ENCODE data around the gene ZNF667.

Gene ZNF667

DNA sequence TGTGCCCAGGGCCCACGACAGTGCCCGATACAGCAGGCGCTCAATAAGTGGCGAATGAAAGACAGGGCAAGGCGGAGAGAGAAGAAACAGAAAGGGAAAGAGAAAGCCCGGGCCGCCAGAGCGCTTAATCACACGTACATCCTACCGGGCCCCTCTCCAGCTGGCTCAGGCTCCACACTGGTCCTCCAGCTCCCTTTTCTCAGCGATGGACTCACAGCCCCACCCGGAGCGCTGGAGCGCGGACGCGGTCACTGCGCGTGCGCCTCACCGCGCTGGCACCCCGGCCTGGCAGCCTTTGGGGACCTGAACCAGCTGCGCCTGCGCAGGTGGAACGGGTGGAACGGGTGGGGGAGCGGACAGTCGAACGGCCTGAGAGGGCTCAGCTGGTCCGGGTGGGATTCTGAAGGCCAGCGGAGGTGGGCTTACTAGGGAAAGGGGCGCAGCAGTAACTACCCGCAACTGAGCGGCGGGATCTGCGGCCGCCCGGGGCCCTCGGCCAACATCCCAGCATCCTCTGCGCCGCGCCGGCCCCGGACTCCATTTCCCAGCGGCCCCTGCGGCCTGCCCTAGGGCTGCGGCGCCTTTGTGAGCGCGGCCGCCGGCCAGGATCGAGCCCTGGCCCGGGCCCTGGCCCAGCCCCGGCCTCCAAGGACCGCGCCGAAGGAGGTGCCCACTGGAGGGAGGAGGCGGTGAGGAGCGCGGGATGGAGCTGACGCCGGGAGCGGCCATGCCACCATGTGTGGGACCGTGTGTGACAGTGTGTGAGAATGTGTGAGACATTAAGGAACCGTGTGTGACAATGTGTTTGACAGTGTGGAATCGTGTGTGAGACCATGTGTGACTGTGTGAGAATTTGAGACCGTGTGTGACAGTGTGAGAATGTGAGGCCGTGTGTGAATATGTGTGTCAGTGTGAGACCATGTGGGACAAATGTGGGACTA, 73.1 kb downstream of the ZNF667 start, which contains the start of gene ZNF583 (continued):
- TF ChIP-seq, protein P1, sequence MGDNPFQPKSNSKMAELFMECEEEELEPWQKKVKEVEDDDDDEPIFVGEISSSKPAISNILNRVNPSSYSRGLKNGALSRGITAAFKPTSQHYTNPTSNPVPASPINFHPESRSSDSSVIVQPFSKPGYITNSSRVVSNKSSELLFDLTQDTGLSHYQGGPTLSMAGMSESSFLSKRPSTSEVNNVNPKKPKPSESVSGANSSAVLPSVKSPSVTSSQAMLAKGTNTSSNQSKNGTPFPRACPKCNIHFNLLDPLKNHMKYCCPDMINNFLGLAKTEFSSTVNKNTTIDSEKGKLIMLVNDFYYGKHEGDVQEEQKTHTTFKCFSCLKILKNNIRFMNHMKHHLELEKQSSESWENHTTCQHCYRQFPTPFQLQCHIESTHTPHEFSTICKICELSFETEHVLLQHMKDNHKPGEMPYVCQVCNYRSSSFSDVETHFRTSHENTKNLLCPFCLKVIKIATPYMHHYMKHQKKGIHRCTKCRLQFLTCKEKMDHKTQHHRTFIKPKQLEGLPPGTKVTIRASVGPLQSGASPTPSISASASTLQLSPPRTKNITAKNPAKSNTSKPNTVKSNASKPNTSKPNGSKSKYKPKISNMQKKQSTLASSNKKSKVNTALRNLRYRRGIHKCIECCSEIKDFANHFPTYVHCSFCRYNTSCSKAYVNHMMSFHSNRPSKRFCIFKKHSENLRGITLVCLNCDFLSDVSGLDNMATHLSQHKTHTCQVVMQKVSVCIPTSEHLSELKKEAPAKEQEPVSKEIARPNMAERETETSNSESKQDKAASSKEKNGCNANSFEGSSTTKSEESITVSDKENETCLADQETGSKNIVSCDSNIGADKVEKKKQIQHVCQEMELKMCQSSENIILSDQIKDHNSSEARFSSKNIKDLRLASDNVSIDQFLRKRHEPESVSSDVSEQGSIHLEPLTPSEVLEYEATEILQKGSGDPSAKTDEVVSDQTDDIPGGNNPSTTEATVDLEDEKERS (tag by site-specific recombination; IDR thresholded peaks at IDR 0.05): peak; percentile 88; the same call in 1 of the 2 replicates
- TF ChIP-seq ZSCAN23 (tag by site-specific recombination; IDR thresholded peaks at IDR 0.05) (no peak), ZNF571 (tag by site-specific recombination; IDR thresholded peaks at IDR 0.05) (no peak), ZNF660 (tag by site-specific recombination; IDR thresholded peaks at IDR 0.05) (peak; percentile 51; the same call in 1 of the 2 replicates), ZNF248 (tag by site-specific recombination; IDR thresholded peaks at IDR 0.05) (no peak), ZNF501 (tag by site-specific recombination; IDR thresholded peaks at IDR 0.05) (peak; percentile 49; the same call in 1 of the 2 replicates), ZNF585B (tag by site-specific recombination; IDR thresholded peaks at IDR 0.05) (no peak), ZBTB26 (tag by site-specific recombination; optimal IDR thresholded peaks at IDR 0.05) (peak; percentile 90), ZBTB8A (tag by site-specific recombination; IDR thresholded peaks at IDR 0.05) (peak; percentile 45; the same call in 1 of the 2 replicates), ZNF391 (tag by site-specific recombination; IDR thresholded peaks at IDR 0.05; ENCODE audit: borderline replicate concordance, low read depth) (no peak), ZNF654 (tag by site-specific recombination; IDR thresholded peaks at IDR 0.05; ENCODE audit: low read depth) (no peak), SCRT2 (tag by site-specific recombination; IDR thresholded peaks at IDR 0.05) (0 out of 2 replicates have a peak, but pooled peaks have one; percentile 64), ATF2 (tag by site-specific recombination; IDR thresholded peaks at IDR 0.05; ENCODE audit: low read depth) (no peak), ZNF777 (tag by site-specific recombination; IDR thresholded peaks at IDR 0.05; ENCODE audit: borderline replicate concordance) (0 out of 2 replicates have a peak, but pooled peaks have one; percentile 46), ZBTB6 (tag by site-specific recombination; IDR thresholded peaks at IDR 0.05) (peak; percentile 99), ZNF426 (tag by site-specific recombination; IDR thresholded peaks at IDR 0.05) (no peak), ZNF664 (tag by site-specific recombination; IDR thresholded peaks at IDR 0.05) (no peak), SP2 (tag by site-specific recombination; IDR thresholded peaks at IDR 0.05) (peak; percentile 29; the same call in 1 of the 2 replicates), ZIC2 (tag by site-specific recombination; IDR thresholded peaks at IDR 0.05) (no peak), ZNF513 (tag by site-specific recombination; IDR thresholded peaks at IDR 0.05) (no peak), ZNF184 (tag by site-specific recombination; IDR thresholded peaks at IDR 0.05) (no peak), ZNF214 (tag by site-specific recombination; IDR thresholded peaks at IDR 0.05; ENCODE audit: borderline replicate concordance) (no peak), BCL11A (tag by site-specific recombination; IDR thresholded peaks at IDR 0.05; ENCODE audit: low read depth) (no peak), REPIN1 (tag by site-specific recombination; IDR thresholded peaks at IDR 0.05; ENCODE audit: low read depth) (no peak), ZNF24 (tag by site-specific recombination; IDR thresholded peaks at IDR 0.05) (0 out of 2 replicates have a peak, but pooled peaks have one; percentile 32), PRDM6 (tag by site-specific recombination; IDR thresholded peaks at IDR 0.05) (no peak), ZNF10 (tag by site-specific recombination; IDR thresholded peaks at IDR 0.05) (peak; percentile 24; the same call in 1 of the 2 replicates)
- TF ChIP-seq, protein P2, sequence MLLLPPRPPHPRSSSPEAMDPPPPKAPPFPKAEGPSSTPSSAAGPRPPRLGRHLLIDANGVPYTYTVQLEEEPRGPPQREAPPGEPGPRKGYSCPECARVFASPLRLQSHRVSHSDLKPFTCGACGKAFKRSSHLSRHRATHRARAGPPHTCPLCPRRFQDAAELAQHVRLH (tag by site-specific recombination; IDR thresholded peaks at IDR 0.05): no peak

All from HEK293 (cell line).